Measurements from ENCODE around the gene KCNJ13.

KCNJ13 gene

DNA sequence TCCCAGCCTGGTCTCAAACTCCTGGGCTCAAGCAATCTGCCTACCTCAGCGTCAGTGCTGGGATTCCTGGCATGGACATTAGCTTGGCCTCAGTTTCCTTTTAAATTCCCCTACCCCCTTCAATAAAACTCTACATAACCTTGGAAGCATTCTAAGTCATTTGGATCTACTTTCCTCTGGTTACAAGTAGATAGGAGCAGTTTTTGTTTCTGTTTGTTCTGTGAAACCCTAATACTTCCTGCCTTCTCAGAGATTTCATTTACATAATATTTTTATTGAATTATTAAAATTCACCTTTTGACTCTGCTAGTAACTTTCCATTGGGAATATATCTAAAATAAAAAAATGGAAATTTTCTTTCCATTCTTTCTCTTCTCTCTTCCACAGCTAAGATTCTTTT is 53.3 kb downstream of the KCNJ13 start (continued):
- TF ChIP-seq, protein P1, sequence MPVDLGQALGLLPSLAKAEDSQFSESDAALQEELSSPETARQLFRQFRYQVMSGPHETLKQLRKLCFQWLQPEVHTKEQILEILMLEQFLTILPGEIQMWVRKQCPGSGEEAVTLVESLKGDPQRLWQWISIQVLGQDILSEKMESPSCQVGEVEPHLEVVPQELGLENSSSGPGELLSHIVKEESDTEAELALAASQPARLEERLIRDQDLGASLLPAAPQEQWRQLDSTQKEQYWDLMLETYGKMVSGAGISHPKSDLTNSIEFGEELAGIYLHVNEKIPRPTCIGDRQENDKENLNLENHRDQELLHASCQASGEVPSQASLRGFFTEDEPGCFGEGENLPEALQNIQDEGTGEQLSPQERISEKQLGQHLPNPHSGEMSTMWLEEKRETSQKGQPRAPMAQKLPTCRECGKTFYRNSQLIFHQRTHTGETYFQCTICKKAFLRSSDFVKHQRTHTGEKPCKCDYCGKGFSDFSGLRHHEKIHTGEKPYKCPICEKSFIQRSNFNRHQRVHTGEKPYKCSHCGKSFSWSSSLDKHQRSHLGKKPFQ (tag by site-specific recombination; IDR thresholded peaks at IDR 0.05): no peak

DNA sequence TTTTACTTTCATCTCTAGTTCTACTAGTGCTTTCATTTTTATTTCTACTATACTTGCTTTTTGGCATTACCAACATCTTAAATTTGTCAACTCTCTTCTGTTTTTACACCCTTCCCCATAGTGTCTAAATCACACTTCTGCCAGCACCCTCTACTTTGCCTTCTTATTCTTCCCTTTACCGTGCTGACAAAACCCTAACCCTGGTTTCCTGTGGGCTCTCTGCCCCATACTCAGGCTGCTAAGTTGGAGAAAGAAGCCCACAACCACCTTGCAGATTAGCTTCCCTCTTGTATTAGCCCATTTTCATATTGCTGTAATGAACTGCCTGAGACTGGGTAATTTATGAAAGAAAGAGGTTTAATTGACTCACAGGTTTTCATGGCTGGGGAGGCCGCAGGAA is 54.5 kb downstream of the KCNJ13 start:
- Histone ChIP-seq H3K27ac (ENCODE audit: extremely low read depth, low read depth, low read length) (no peak overlapping the region), H3K4me3 (ENCODE audit: low read depth, low read length) (no peak overlapping the region), H3K4me1 (ENCODE audit: control insufficient read depth, insufficient read depth, low read length) (no peaks in the 10 kb centered on the region), H3K36me3 (ENCODE audit: control insufficient read depth in 2 of 2, insufficient read depth in 1 of 2, low read length in 2 of 2) (peaks cover 14 to 66% of the 10 kb centered on the region in 2 experiments), H3K9me3 (ENCODE audit: control insufficient read depth, insufficient read depth, low read depth, low read length) (no peaks in the 10 kb centered on the region)
- POLR2A ChIA-PET: no interaction called here
- TF ChIP-seq ZNF747 (tag by site-specific recombination; IDR thresholded peaks at IDR 0.05) (no peak), KLF10 (tag by site-specific recombination; IDR thresholded peaks at IDR 0.05) (no peak), ZFP37 (tag by site-specific recombination; IDR thresholded peaks at IDR 0.05) (no peak), ZNF302 (tag by site-specific recombination; IDR thresholded peaks at IDR 0.05; ENCODE audit: low read depth) (no peak), ZFP3 (tag by site-specific recombination; IDR thresholded peaks at IDR 0.05; ENCODE audit: low read depth) (no peak), ZNF621 (tag by site-specific recombination; IDR thresholded peaks at IDR 0.05) (no peak), ZNF544 (tag by site-specific recombination; IDR thresholded peaks at IDR 0.05) (no peak), ZNF221 (tag by site-specific recombination; IDR thresholded peaks at IDR 0.05; ENCODE audit: borderline replicate concordance) (no peak), KLF9 (tag by site-specific recombination; IDR thresholded peaks at IDR 0.05; ENCODE audit: low read depth) (no peak), ZNF48 (tag by site-specific recombination; IDR thresholded peaks at IDR 0.05) (no peak), ZBTB21 (tag by site-specific recombination; IDR thresholded peaks at IDR 0.05) (no peak)
- TF ChIP-seq, protein P2, sequence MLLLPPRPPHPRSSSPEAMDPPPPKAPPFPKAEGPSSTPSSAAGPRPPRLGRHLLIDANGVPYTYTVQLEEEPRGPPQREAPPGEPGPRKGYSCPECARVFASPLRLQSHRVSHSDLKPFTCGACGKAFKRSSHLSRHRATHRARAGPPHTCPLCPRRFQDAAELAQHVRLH (tag by site-specific recombination; IDR thresholded peaks at IDR 0.05): no peak
- TF ChIP-seq, protein P3, sequence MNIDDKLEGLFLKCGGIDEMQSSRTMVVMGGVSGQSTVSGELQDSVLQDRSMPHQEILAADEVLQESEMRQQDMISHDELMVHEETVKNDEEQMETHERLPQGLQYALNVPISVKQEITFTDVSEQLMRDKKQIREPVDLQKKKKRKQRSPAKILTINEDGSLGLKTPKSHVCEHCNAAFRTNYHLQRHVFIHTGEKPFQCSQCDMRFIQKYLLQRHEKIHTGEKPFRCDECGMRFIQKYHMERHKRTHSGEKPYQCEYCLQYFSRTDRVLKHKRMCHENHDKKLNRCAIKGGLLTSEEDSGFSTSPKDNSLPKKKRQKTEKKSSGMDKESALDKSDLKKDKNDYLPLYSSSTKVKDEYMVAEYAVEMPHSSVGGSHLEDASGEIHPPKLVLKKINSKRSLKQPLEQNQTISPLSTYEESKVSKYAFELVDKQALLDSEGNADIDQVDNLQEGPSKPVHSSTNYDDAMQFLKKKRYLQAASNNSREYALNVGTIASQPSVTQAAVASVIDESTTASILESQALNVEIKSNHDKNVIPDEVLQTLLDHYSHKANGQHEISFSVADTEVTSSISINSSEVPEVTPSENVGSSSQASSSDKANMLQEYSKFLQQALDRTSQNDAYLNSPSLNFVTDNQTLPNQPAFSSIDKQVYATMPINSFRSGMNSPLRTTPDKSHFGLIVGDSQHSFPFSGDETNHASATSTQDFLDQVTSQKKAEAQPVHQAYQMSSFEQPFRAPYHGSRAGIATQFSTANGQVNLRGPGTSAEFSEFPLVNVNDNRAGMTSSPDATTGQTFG (tag by site-specific recombination; IDR thresholded peaks at IDR 0.05; ENCODE audit: borderline replicate concordance): no peak
- CTCF ChIA-PET: no interaction called here

DNA sequence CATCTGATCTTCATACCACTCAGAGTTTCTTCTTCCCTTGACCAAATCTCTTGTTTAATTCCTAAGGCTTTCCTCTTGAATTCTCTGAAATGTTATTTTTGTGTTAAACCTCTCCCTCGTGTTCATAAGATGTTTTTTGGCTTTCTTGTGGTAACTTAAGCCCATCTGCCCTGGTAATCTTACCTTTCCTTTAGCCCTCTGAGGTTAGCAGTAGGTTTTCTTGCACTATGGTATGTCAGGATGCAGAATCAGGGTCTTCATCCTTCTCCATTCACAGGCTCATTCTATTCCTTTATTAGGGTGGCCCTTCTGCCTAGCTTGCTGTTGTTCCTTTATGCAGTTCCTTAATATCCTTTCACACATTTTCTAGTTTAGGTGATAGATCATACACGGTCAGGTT is 55.1 kb downstream of the KCNJ13 start:
- ChIA-PET CTCF (no interaction called here), POLR2A (no interaction called here)
- H3K9me3 ChIP-seq (ENCODE audit: control insufficient read depth, insufficient read depth, low read depth, low read length): no peaks in the 10 kb centered on the region
- no peak overlapping the region for H3K27ac ChIP-seq (ENCODE audit: extremely low read depth, low read depth, low read length)
- H3K36me3 ChIP-seq (ENCODE audit: control insufficient read depth in 2 of 2, insufficient read depth in 1 of 2, low read length in 2 of 2): peaks cover 18 to 62% of the 10 kb centered on the region in 2 experiments
- peaks cover under 1% of the 10 kb centered on the region; the same call in 1 of the 2 replicates for H3K4me1 ChIP-seq (ENCODE audit: control insufficient read depth, insufficient read depth, low read length)
- no peak overlapping the region for H3K4me3 ChIP-seq (ENCODE audit: low read depth, low read length)
- no peak for TF ChIP-seq ZSCAN30 (tag by site-specific recombination; IDR thresholded peaks at IDR 0.05)
- no peak for TF ChIP-seq ZNF670 (tag by site-specific recombination; IDR thresholded peaks at IDR 0.05; ENCODE audit: low read depth)
- TF ChIP-seq ZNF521 (tag by site-specific recombination; IDR thresholded peaks at IDR 0.05): no peak
- TF ChIP-seq ZNF404 (tag by site-specific recombination; IDR thresholded peaks at IDR 0.05): no peak
- TF ChIP-seq, protein P4, sequence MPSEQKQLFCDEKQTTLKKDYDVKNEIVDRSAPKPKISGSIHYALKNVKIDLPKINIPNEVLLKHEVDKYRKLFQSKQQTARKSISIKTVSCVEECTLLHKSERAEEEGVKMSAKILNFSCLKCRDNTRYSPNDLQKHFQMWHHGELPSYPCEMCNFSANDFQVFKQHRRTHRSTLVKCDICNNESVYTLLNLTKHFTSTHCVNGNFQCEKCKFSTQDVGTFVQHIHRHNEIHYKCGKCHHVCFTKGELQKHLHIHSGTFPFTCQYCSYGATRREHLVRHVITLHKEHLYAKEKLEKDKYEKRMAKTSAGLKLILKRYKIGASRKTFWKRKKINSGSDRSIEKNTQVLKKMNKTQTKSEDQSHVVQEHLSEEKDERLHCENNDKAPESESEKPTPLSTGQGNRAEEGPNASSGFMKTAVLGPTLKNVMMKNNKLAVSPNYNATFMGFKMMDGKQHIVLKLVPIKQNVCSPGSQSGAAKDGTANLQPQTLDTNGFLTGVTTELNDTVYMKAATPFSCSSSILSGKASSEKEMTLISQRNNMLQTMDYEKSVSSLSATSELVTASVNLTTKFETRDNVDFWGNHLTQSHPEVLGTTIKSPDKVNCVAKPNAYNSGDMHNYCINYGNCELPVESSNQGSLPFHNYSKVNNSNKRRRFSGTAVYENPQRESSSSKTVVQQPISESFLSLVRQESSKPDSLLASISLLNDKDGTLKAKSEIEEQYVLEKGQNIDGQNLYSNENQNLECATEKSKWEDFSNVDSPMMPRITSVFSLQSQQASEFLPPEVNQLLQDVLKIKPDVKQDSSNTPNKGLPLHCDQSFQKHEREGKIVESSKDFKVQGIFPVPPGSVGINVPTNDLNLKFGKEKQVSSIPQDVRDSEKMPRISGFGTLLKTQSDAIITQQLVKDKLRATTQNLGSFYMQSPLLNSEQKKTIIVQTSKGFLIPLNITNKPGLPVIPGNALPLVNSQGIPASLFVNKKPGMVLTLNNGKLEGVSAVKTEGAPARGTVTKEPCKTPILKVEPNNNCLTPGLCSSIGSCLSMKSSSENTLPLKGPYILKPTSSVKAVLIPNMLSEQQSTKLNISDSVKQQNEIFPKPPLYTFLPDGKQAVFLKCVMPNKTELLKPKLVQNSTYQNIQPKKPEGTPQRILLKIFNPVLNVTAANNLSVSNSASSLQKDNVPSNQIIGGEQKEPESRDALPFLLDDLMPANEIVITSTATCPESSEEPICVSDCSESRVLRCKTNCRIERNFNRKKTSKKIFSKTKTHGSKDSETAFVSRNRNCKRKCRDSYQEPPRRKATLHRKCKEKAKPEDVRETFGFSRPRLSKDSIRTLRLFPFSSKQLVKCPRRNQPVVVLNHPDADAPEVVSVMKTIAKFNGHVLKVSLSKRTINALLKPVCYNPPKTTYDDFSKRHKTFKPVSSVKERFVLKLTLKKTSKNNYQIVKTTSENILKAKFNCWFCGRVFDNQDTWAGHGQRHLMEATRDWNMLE (tag by site-specific recombination; conservative IDR thresholded peaks at IDR 0.05; ENCODE audit: low read depth): no peak
